Right atrium auricular region (tissue), 2 donors: ENCODE measurements around the gene ARMC6. TPM values are rescaled to one million over a fixed set of nuclear protein-coding genes. Genes with fewer than 3 reads are reported as not detected.
A peak's percentile ranks its signal among the peaks of the same experiment; 100 is the strongest.

Experiments used
- DNase-seq: peaks from one replicate; pipeline ENCODE4 v3.0.0-alpha.2; 2019; ENCODE audit warnings: low spot score
- H3K27ac ChIP-seq, 2 donors: fragments of 200-600 bp; sonication (generic); 1 replicate in 1 of 2; 2 replicates in 1 of 2; pipeline ENCODE4 v1.5.1; 2016 to 2019
- H3K27me3 ChIP-seq, 2 donors: fragments of 200-600 bp; sonication (generic); one replicate each; pipeline versions ENCODE4 v1.5.1 to v1.6.0; 2017 to 2019
- H3K36me3 ChIP-seq: fragments of 200-600 bp; sonication (generic); one replicate; pipeline ENCODE4 v1.5.1; 2016
- H3K4me1 ChIP-seq, 2 donors: fragments of 200-600 bp; sonication (generic); one replicate each; pipeline versions ENCODE4 v1.5.1 to v1.6.0; 2017 to 2019
- H3K4me3 ChIP-seq, 2 donors: fragments of 200-600 bp; sonication (generic); 1 replicate in 1 of 2; 2 replicates in 1 of 2; pipeline ENCODE4 v1.5.1; 2017 to 2019; ENCODE audit warnings: mild to moderate bottlenecking in 1 of 2, moderate library complexity in 1 of 2
- H3K9me3 ChIP-seq, 2 donors: fragments of 200-600 bp; sonication (generic); one replicate each; pipeline ENCODE4 v1.5.1; 2019
- CTCF ChIP-seq, 2 donors: fragments of 200-600 bp; sonication (generic); IDR thresholded peaks; one replicate each; pipeline ENCODE4 v1.5.1; 2019; ENCODE audit warnings: antibody characterized with exemption in 2 of 2
- total RNA-seq, 2 donors: library from RNA; depleted of rRNA; stranded (reverse); fragments of >200 nt; gene quantifications; one replicate each; pipeline ENCODE4 v1.1.0, GENCODE V29; 2016

Gene ARMC6
- total RNA-seq: 10 to 100 TPM; 13.7 to 14.4 TPM

- peaks cover 0 to 31% of the 10 kb centered on the region in 2 donors for H3K4me1 ChIP-seq
- H3K4me3 ChIP-seq: peak within 1 kb of the TSS; percentile 79 to 94
- no peaks in the 10 kb centered on the region for H3K27me3 ChIP-seq
- peak within 1 kb of the TSS; percentile 97 to 98 for H3K27ac ChIP-seq
- TF ChIP-seq CTCF (IDR thresholded peaks at IDR 0.05): peak in 1 of 2 donors; percentile 24
- no peaks in the 10 kb centered on the region for H3K9me3 ChIP-seq
- peaks cover 23% of the 10 kb centered on the region for H3K36me3 ChIP-seq
- DNase-seq: peak; percentile 85
These were observed at the start of gene ARMC6, which contains the start of gene SUGP2 for GRCh38 chr19:19033426-19034203. Gene ARMC6 (plus strand): TSS chr19:19033603. CDS start chr19:19034210, 607 bp downstream. Gene SUGP2 (minus strand): TSS chr19:19033517. CDS start chr19:19031071, 2,446 bp downstream.

- no peak overlapping the region for H3K4me3 ChIP-seq
- TF ChIP-seq CTCF (IDR thresholded peaks at IDR 0.05): no peak
- peaks cover 0 to 7% of the 10 kb centered on the region in 2 donors for H3K4me1 ChIP-seq
- no peaks in the 10 kb centered on the region for H3K9me3 ChIP-seq
- H3K27ac ChIP-seq: no peak overlapping the region
- no peaks in the 10 kb centered on the region for H3K36me3 ChIP-seq
- no peak for DNase-seq
- H3K27me3 ChIP-seq: no peaks in the 10 kb centered on the region
These were observed 49.2 kb upstream of the ARMC6 start for GRCh38 chr19:18984251-18984650.

DNA sequence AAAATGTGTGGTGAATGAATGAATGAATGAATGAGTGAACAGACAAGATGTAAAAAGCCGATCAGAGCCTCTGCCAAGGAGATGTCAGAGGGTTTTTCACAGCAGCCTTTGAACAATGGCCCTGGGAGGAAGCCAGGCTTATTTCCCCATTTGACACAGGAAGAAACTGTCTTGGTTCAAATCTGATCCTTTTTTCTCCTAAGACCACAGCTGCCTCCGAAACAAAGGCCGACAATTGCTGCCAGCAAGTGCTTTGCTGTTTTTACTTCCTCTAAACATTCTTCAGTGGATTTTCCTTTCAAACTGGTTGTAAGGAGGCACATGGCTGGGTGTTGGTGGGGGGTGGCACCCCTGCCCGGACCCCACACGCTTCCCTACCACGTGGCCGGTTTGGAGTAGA, 48.1 kb upstream of the ARMC6 start:
- DNase-seq: no peak
- no peaks in the 10 kb centered on the region for H3K27me3 ChIP-seq

GRCh38 chr19:18987456-18987855, 45.9 kb upstream of the ARMC6 start:
- H3K27me3 ChIP-seq: no peaks in the 10 kb centered on the region
- no peaks in the 10 kb centered on the region for H3K9me3 ChIP-seq
- peaks cover under 1% of the 10 kb centered on the region for H3K36me3 ChIP-seq
- H3K4me1 ChIP-seq: peaks cover 0 to 7% of the 10 kb centered on the region in 2 donors
- DNase-seq: no peak
- no peak overlapping the region for H3K4me3 ChIP-seq
- TF ChIP-seq CTCF (IDR thresholded peaks at IDR 0.05): no peak
- no peak overlapping the region for H3K27ac ChIP-seq

More for the DNA sequence above, 48.1 kb upstream of the ARMC6 start:
- Histone ChIP-seq H3K36me3 (no peaks in the 10 kb centered on the region), H3K27ac (no peak overlapping the region), H3K9me3 (no peaks in the 10 kb centered on the region), H3K4me3 (no peak overlapping the region), H3K4me1 (peaks cover 0 to 7% of the 10 kb centered on the region in 2 donors)
- no peak for TF ChIP-seq CTCF (IDR thresholded peaks at IDR 0.05)

GRCh38 chr19:18989316-18989715, 44.1 kb upstream of the ARMC6 start:
- DNase-seq: no peak
- no peaks in the 10 kb centered on the region for H3K9me3 ChIP-seq
- no peak for TF ChIP-seq CTCF (IDR thresholded peaks at IDR 0.05)
- peaks cover 19% of the 10 kb centered on the region for H3K36me3 ChIP-seq
- no peak overlapping the region for H3K27ac ChIP-seq
- no peaks in the 10 kb centered on the region for H3K27me3 ChIP-seq
- no peak overlapping the region for H3K4me3 ChIP-seq
- peaks cover 0 to 7% of the 10 kb centered on the region in 2 donors for H3K4me1 ChIP-seq
